Measurements from ENCODE around the gene PIH1D2.

The PIH1D2 gene

DNA sequence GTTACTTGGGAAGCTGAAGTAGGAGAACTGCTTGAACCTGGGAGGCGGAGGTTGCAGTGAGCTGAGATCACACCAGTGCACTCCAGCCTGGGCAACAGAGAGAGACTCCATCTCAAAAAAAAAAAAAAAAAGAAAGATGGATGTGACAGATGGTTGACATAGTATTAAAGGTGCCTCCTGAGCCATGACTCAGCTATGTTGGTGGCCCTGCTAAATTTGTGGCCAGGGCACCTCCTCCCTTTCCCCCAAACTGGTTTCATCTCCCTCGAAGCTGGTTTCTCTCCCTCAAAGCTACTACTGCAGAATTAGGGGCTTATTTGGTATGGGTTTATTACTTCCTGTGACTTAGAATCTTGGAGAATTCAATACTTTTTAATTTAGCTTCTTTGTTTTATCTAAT lies 44.4 kb upstream of the PIH1D2 start:
- no peak for ATAC-seq
- TF ChIP-seq ISL1 (CRISPR knock-in tag; IDR thresholded peaks at IDR 0.05) (no peak), BACH2 (CRISPR knock-in tag; IDR thresholded peaks at IDR 0.05; ENCODE audit: borderline replicate concordance) (no peak), ARNTL (CRISPR knock-in tag; IDR thresholded peaks at IDR 0.05; ENCODE audit: borderline replicate concordance, low read depth) (no peak), ZNF70 (CRISPR knock-in tag; IDR thresholded peaks at IDR 0.05) (no peak), ZNF8 (CRISPR knock-in tag; IDR thresholded peaks at IDR 0.05) (no peak), CREB5 (CRISPR knock-in tag; IDR thresholded peaks at IDR 0.05; ENCODE audit: low read depth) (no peak), SNAI2 (CRISPR knock-in tag; IDR thresholded peaks at IDR 0.05) (no peak), ZFP30 (CRISPR knock-in tag; IDR thresholded peaks at IDR 0.05) (no peak), TCF4 (CRISPR knock-in tag; IDR thresholded peaks at IDR 0.05; ENCODE audit: borderline replicate concordance) (no peak), OSR1 (CRISPR knock-in tag; IDR thresholded peaks at IDR 0.05) (no peak), ESRRG (CRISPR knock-in tag; IDR thresholded peaks at IDR 0.05) (no peak), PPARA (CRISPR knock-in tag; IDR thresholded peaks at IDR 0.05; ENCODE audit: borderline replicate concordance) (no peak), RARB (CRISPR knock-in tag; IDR thresholded peaks at IDR 0.05) (no peak), PATZ1 (CRISPR knock-in tag; IDR thresholded peaks at IDR 0.05; ENCODE audit: borderline replicate concordance) (no peak), TOX (CRISPR knock-in tag; IDR thresholded peaks at IDR 0.05; ENCODE audit: borderline replicate concordance) (no peak), TSHZ2 (CRISPR knock-in tag; IDR thresholded peaks at IDR 0.05) (no peak), ZC3H10 (CRISPR knock-in tag; IDR thresholded peaks at IDR 0.05) (no peak), ZNF565 (CRISPR knock-in tag; conservative IDR thresholded peaks at IDR 0.05; ENCODE audit: low read depth) (no peak), CSDC2 (CRISPR knock-in tag; IDR thresholded peaks at IDR 0.05) (no peak)
- TF ChIP-seq, protein P1, sequence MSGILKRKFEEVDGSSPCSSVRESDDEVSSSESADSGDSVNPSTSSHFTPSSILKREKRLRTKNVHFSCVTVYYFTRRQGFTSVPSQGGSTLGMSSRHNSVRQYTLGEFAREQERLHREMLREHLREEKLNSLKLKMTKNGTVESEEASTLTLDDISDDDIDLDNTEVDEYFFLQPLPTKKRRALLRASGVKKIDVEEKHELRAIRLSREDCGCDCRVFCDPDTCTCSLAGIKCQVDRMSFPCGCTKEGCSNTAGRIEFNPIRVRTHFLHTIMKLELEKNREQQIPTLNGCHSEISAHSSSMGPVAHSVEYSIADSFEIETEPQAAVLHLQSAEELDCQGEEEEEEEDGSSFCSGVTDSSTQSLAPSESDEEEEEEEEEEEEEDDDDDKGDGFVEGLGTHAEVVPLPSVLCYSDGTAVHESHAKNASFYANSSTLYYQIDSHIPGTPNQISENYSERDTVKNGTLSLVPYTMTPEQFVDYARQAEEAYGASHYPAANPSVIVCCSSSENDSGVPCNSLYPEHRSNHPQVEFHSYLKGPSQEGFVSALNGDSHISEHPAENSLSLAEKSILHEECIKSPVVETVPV (CRISPR knock-in tag; IDR thresholded peaks at IDR 0.05), result no peak

GRCh38 chr11:112115386-112115785 lies 41.6 kb upstream of the PIH1D2 start:
- TF ChIP-seq TOX (CRISPR knock-in tag; IDR thresholded peaks at IDR 0.05; ENCODE audit: borderline replicate concordance) (no peak), ESRRG (CRISPR knock-in tag; IDR thresholded peaks at IDR 0.05) (no peak), CREB5 (CRISPR knock-in tag; IDR thresholded peaks at IDR 0.05; ENCODE audit: low read depth) (no peak), ZFP30 (CRISPR knock-in tag; IDR thresholded peaks at IDR 0.05) (no peak), ZNF70 (CRISPR knock-in tag; IDR thresholded peaks at IDR 0.05) (no peak), POU6F1 (CRISPR knock-in tag; IDR thresholded peaks at IDR 0.05; ENCODE audit: borderline replicate concordance, low read depth) (no peak), ZFP3 (CRISPR knock-in tag; IDR thresholded peaks at IDR 0.05) (no peak), SNAI2 (CRISPR knock-in tag; IDR thresholded peaks at IDR 0.05) (no peak), ARNTL (CRISPR knock-in tag; IDR thresholded peaks at IDR 0.05; ENCODE audit: borderline replicate concordance, low read depth) (no peak), ISL1 (CRISPR knock-in tag; IDR thresholded peaks at IDR 0.05) (no peak), PATZ1 (CRISPR knock-in tag; IDR thresholded peaks at IDR 0.05; ENCODE audit: borderline replicate concordance) (no peak), BACH2 (CRISPR knock-in tag; IDR thresholded peaks at IDR 0.05; ENCODE audit: borderline replicate concordance) (no peak)

More at GRCh38 chr11:112115386-112115785, 41.6 kb upstream of the PIH1D2 start:
- no peak for ATAC-seq

Measured in SK-N-SH treated with all-trans-retinoic acid at 6 μM for 48 hours (cell line).